B cell (primary cell): ENCODE data around the gene STAG2.

Experiments used
- EZH2 ChIP-seq: IDR thresholded peaks from 2 replicates; pipeline ENCODE4 v1.6.1; 2012; ENCODE audit warnings: borderline replicate concordance, low read depth, mild to moderate bottlenecking, moderate library complexity, low read length; ENCODE audit not compliant: insufficient read depth, poor library complexity, severe bottlenecking
- TF ChIP-seq, protein P1 (sequence below): fragments of 200-600 bp; IDR thresholded peaks from one replicate; pipeline ENCODE4 v1.8.0; 2022; ENCODE audit warnings: antibody characterized with exemption, mild to moderate bottlenecking

DNA sequence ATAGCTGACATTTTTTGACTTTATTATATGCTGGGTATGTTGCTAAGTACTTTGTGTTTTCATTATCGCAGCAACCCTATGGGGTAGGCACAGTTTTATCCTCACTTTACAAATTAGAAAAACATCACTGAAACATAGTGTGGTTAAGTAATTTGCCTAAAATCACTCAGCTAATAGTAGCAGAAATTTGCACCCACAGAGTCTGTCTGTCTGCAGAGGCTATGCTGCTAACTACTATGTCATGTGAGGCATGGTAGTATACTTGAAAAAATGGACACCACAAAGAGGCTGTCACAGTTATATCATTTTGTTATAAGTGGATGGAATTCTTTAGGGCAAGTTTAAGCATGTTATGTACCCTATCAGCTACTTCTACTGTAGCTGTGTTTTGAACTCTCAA, 69.0 kb downstream of the STAG2 start:
- TF ChIP-seq, protein P1, sequence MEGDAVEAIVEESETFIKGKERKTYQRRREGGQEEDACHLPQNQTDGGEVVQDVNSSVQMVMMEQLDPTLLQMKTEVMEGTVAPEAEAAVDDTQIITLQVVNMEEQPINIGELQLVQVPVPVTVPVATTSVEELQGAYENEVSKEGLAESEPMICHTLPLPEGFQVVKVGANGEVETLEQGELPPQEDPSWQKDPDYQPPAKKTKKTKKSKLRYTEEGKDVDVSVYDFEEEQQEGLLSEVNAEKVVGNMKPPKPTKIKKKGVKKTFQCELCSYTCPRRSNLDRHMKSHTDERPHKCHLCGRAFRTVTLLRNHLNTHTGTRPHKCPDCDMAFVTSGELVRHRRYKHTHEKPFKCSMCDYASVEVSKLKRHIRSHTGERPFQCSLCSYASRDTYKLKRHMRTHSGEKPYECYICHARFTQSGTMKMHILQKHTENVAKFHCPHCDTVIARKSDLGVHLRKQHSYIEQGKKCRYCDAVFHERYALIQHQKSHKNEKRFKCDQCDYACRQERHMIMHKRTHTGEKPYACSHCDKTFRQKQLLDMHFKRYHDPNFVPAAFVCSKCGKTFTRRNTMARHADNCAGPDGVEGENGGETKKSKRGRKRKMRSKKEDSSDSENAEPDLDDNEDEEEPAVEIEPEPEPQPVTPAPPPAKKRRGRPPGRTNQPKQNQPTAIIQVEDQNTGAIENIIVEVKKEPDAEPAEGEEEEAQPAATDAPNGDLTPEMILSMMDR, result no peak
- TF ChIP-seq EZH2, result no peak
